Upper lobe of right lung (tissue), 1 donor: ENCODE data around the gene GLIPR2. TPM values are rescaled to one million over a fixed set of nuclear protein-coding genes. Genes with fewer than 3 reads are reported as not detected.
A peak's percentile ranks its signal among the peaks of the same experiment; 100 is the strongest.

Source experiments
- ATAC-seq: fragments of 200-7000 bp; cut with Tn5 transposase; one replicate; pipeline ENCODE4 v1.9.1; 2020; ENCODE audit warnings: mild to moderate bottlenecking, moderate library complexity
- DNase-seq: peaks from one replicate; pipeline ENCODE4 v3.0.0-alpha.2; 2020
- H3K27ac ChIP-seq: fragments of 200-600 bp; one replicate; pipeline ENCODE4 v1.8.0; 2022
- H3K27me3 ChIP-seq: fragments of 200-600 bp; one replicate; pipeline ENCODE4 v1.8.0; 2022; ENCODE audit warnings: mild to moderate bottlenecking
- H3K36me3 ChIP-seq: fragments of 200-600 bp; one replicate; pipeline ENCODE4 v1.8.0; 2022
- H3K4me1 ChIP-seq: fragments of 200-600 bp; one replicate; pipeline ENCODE4 v1.8.0; 2022
- H3K4me3 ChIP-seq: fragments of 200-600 bp; one replicate; pipeline ENCODE4 v1.8.0; 2022; ENCODE audit warnings: mild to moderate bottlenecking
- H3K9me3 ChIP-seq: fragments of 200-600 bp; one replicate; pipeline ENCODE4 v1.8.0; 2022
- intact Hi-C: fragments of 100-400 bp; cut with DNase I; formaldehyde crosslinking; loops from one replicate; pipeline ENCODE4 v1.11.0; 2022
- total RNA-seq: library from RNA; stranded (reverse); fragmentation: NEBNext Ultra II Directional; extraction: Animal tissue kit (Norgen Biotek cat#: 25700); gene quantifications from one replicate; pipeline ENCODE4 v1.2.1, GENCODE V29; 2021
- TF ChIP-seq, protein P1 (sequence below): fragments of 200-600 bp; IDR thresholded peaks from one replicate; pipeline ENCODE4 v1.8.0; 2022; ENCODE audit warnings: antibody characterized with exemption
- donor health status: DM: no; HTN: yes; CAD: no; lungs with severe emphysema.

GLIPR2 gene
- total RNA-seq, 1 donor from 2014 or later: 64.9 TPM

DNA sequence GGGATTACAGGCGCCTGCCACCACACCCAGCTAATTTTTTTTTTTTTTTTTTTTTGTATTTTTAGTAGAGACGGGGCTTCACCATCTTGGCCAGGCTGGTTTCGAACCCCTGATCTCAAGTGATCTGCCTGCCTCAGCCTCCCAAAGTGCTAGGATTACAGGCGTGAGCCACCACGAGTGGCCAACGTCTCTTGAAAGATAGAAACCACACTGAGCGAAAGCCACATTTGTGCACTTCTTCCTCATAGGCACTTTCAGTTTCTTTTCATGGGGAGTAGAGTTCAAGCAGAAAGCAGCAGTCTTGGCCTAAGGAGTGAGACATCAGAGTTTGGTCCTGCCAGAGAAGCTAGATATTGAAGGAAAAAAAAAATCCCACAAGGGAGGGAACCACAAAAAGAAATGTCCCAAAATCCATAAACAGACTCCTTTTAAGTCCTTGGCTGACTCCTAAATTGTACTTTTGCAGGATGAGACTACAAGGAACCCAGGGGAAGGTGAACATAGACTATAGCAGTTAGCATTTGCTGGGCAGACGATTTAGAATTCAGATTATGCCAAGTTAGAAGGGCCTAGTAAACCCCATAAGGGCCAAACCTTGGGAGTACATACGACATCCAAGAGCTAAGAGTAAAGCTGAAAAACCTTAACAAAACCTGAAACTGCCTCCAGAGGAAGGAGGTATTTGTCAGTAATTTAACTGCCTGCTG is 43.9 kb upstream of the GLIPR2 start:
- Histone ChIP-seq H3K4me3 (no peak overlapping the region), H3K9me3 (no peaks in the 10 kb centered on the region), H3K4me1 (peaks cover 3% of the 10 kb centered on the region), H3K36me3 (peaks cover 1% of the 10 kb centered on the region), H3K27me3 (no peaks in the 10 kb centered on the region), H3K27ac (no peak overlapping the region)
- peak; percentile 89 for ATAC-seq
- TF ChIP-seq, protein P1, sequence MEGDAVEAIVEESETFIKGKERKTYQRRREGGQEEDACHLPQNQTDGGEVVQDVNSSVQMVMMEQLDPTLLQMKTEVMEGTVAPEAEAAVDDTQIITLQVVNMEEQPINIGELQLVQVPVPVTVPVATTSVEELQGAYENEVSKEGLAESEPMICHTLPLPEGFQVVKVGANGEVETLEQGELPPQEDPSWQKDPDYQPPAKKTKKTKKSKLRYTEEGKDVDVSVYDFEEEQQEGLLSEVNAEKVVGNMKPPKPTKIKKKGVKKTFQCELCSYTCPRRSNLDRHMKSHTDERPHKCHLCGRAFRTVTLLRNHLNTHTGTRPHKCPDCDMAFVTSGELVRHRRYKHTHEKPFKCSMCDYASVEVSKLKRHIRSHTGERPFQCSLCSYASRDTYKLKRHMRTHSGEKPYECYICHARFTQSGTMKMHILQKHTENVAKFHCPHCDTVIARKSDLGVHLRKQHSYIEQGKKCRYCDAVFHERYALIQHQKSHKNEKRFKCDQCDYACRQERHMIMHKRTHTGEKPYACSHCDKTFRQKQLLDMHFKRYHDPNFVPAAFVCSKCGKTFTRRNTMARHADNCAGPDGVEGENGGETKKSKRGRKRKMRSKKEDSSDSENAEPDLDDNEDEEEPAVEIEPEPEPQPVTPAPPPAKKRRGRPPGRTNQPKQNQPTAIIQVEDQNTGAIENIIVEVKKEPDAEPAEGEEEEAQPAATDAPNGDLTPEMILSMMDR: no peak
- intact Hi-C loops: no loop called here
- DNase-seq: no peak

DNA sequence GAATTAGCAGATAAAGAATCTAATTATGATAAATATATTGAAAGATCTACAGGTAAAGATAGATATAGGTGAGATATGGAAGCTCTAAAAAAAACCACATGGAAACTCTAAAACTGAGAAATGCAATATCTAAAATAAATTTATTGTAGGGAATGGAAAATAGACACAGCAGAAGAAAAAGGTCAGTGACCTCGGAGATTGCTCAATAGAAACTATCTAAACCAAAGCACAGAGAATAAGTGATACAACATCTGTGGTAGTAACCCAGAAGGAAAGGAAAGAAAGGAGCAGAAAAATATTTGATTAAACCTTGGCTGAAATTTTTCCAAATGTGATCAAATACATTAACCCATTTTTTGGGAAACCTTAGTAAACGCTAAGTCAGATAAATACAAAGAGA is 43.1 kb upstream of the GLIPR2 start:
- ATAC-seq (no peak), DNase-seq (no peak)
- Histone ChIP-seq H3K4me3 (no peak overlapping the region), H3K27me3 (no peaks in the 10 kb centered on the region), H3K36me3 (no peaks in the 10 kb centered on the region), H3K4me1 (peaks cover 3% of the 10 kb centered on the region), H3K27ac (no peak overlapping the region), H3K9me3 (no peaks in the 10 kb centered on the region)
- intact Hi-C loops: no loop called here
- TF ChIP-seq, protein P1: no peak

DNA sequence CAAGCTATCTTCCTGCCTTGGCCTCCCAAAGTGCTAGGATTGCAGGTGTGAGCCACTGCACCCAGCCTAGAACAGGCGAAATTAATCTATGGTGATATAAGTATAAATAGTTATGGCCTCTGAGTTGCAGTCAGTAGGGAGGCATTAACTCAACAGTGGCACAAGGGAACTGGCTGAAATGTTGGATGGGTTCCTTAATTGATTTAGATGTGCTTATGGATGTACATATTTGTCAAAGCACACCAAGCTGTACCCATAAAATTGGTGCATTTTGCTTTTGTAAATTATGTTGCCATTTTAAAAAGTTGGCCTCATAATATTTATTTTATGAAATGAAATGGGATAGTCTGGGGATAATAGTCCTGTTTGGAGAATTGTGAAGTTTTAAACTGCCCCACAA is 36.8 kb upstream of the GLIPR2 start:
- no peak for DNase-seq
- Histone ChIP-seq H3K27me3 (no peaks in the 10 kb centered on the region), H3K9me3 (no peaks in the 10 kb centered on the region), H3K4me1 (no peaks in the 10 kb centered on the region), H3K4me3 (no peak overlapping the region), H3K36me3 (no peaks in the 10 kb centered on the region), H3K27ac (no peak overlapping the region)
- no peak for ATAC-seq
- TF ChIP-seq, protein P1: no peak
- intact Hi-C loops: loop anchor here (5.0 kb wide), 1 partner anchor 68 kb away; the partner anchor contains the start of gene CCIN

DNA sequence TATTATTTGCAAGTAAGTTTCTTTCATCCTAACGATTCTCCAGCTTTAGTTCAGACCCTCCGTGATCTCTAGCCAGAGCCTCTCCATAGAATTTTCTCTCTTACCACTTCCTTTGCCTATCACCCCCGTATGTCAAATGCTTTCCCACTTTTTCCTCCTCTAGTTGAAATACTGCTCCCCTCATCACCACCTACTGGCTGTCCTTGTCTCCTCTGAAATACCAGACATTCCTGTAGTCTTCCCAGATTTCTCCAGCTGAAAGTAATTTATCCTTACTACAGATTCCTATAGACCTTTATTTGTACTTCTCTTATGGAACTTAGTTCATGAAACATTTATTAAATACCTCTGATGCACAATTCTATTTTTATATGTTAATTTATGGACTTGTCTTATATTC is 36.0 kb upstream of the GLIPR2 start:
- H3K27ac ChIP-seq: no peak overlapping the region

DNA sequence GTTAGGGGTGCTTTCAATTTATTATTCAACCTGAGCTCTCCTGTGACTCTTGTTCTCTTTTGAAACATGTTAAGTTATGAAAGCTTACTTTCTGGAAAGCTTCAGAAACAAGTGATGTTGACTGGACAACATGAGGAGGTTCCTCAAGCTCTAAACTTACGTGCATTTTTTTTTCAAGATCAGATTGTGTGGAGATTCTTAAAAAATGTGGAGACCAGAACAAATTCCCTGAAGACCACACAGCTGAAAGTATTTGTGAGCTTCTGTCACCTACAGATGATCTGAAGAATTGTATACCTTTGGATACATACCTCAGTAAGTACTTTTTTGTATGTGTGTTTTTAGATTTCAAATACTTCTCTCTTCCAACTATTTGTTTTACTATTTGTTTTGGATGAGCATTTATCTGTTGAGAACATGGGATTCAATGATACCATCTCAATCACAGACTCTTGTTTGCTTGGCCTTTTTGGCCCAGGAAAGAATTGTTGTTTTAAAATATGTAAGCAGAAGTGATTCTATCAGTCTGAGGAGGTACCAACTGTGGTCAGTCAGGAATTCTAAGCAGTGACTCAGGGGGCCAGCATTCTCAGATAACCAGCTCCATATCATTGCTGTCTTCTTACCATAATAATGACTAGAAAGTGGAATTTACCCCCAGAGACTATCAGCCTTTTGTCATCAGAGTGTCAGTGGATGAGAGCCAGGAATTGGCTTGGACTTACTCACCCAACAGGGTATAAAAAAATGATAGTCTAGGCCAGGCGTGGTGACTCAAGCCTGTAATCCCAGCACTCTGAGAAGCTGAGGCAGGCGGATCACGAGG is 34.4 kb upstream of the GLIPR2 start:
- intact Hi-C loops: loop anchor here (5.0 kb wide), 1 partner anchor 65 kb away; the partner anchor contains the start of gene CCIN
- TF ChIP-seq, protein P1: no peak
- ATAC-seq (no peak), DNase-seq (no peak)
- no peaks in the 10 kb centered on the region for H3K4me1 ChIP-seq
- H3K27ac ChIP-seq: no peak overlapping the region
- H3K36me3 ChIP-seq: peaks cover 4% of the 10 kb centered on the region
- H3K27me3 ChIP-seq: no peaks in the 10 kb centered on the region
- no peak overlapping the region for H3K4me3 ChIP-seq
- H3K9me3 ChIP-seq: no peaks in the 10 kb centered on the region

More for the DNA sequence above, 36.0 kb upstream of the GLIPR2 start:
- H3K36me3 ChIP-seq: peaks cover 4% of the 10 kb centered on the region
- H3K27me3 ChIP-seq: no peaks in the 10 kb centered on the region
- intact Hi-C loops: loop anchor here (5.0 kb wide), 1 partner anchor 67 kb away; the partner anchor contains the start of gene CCIN
- TF ChIP-seq, protein P1: no peak
- no peaks in the 10 kb centered on the region for H3K9me3 ChIP-seq
- H3K4me3 ChIP-seq: no peak overlapping the region
- ATAC-seq (no peak), DNase-seq (no peak)
- H3K4me1 ChIP-seq: no peaks in the 10 kb centered on the region
